RWPE1 (cell line): ENCODE data around the gene SHLD1.
"Not testable (repeated sequence)": the region's sequence is repeated elsewhere in the genome, so short reads cannot be mapped to it uniquely, and the experiment has no call there.

Source experiments
- CTCF ChIA-PET: fragments of 350-600 bp; sonication (Branson Sonifier 250); formaldehyde crosslinking; extraction: SDS; loops from one replicate; lab custom pipeline; 2021; lab: Yijun Ruan, JAX
- POLR2A ChIA-PET: fragments of 400-600 bp; formaldehyde crosslinking; extraction: SDS; loops from one replicate; lab custom pipeline; 2020; ENCODE audit warnings: antibody characterized with exemption; ENCODE audit not compliant: low non-redundant PET; lab: Yijun Ruan, JAX
- DNase-seq: peaks from one replicate; pipeline ENCODE4 v3.0.0; 2012; ENCODE audit warnings: low spot score
- H3K27ac ChIP-seq: fragments of 450-650 bp; 2 replicates; pipeline ENCODE4 v1.5.1; 2017
- CTCF ChIP-seq: fragments of 450-650 bp; conservative IDR thresholded peaks from 2 replicates; pipeline ENCODE4 v1.5.1; 2017; ENCODE audit warnings: low read depth, mild to moderate bottlenecking

Gene SHLD1

GRCh38 chr20:5714261-5715041, 35.8 kb upstream of the SHLD1 start:
- ChIA-PET POLR2A (no interaction called here), CTCF (interaction anchor here (0.7 kb wide), 1 partner anchor 675 kb away, joined by 4 read pairs; no protein-coding TSS in a partner anchor)
- no peak for DNase-seq
- H3K27ac ChIP-seq = no peak overlapping the region
- no peak for TF ChIP-seq CTCF

- TF ChIP-seq CTCF = no peak
- no peak for DNase-seq
- ChIA-PET POLR2A (no interaction called here), CTCF (no interaction called here)
- no peak overlapping the region for H3K27ac ChIP-seq
Measured at GRCh38 chr20:5715071-5715841, 34.9 kb upstream of the SHLD1 start.

GRCh38 chr20:5716953-5717352, 33.2 kb upstream of the SHLD1 start:
- TF ChIP-seq CTCF = no peak
- ChIA-PET POLR2A (no interaction called here), CTCF (interaction anchor here (0.6 kb wide), 1 partner anchor 50 kb away, joined by 3 read pairs; no protein-coding TSS in a partner anchor)
- H3K27ac ChIP-seq = no peak overlapping the region
- no peak for DNase-seq

- TF ChIP-seq CTCF = no peak
- no peak for DNase-seq
- ChIA-PET POLR2A (no interaction called here), CTCF (no interaction called here)
- H3K27ac ChIP-seq = peak overlapping the region; percentile 62
Measured at GRCh38 chr20:5718896-5719595, 31.2 kb upstream of the SHLD1 start.

- H3K27ac ChIP-seq = no peak overlapping the region
- ChIA-PET CTCF (no interaction called here), POLR2A (no interaction called here)
- TF ChIP-seq CTCF = no peak
- DNase-seq = peak; percentile 23
Measured at GRCh38 chr20:5719861-5720403, 30.3 kb upstream of the SHLD1 start.

GRCh38 chr20:5720696-5721095, 29.5 kb upstream of the SHLD1 start:
- POLR2A ChIA-PET = no interaction called here
- TF ChIP-seq CTCF = no peak
- no peak for DNase-seq
- H3K27ac ChIP-seq = no peak overlapping the region
- CTCF ChIA-PET = interaction anchor here (0.5 to 0.7 kb wide), 2 partner anchors 67 to 86 kb away, joined by 3 to 4 read pairs; no protein-coding TSS in a partner anchor

- CTCF ChIA-PET = interaction anchor here (0.5 to 0.7 kb wide), 2 partner anchors 67 to 87 kb away, joined by 3 to 4 read pairs; no protein-coding TSS in a partner anchor
- DNase-seq, H3K27ac ChIP-seq, POLR2A ChIA-PET: not testable (repeated sequence)
Measured at GRCh38 chr20:5721356-5721755, 28.8 kb upstream of the SHLD1 start.
